GM19035 (cell line): ENCODE measurements around the gene FXYD7.
"Not testable (repeated sequence)": the region's sequence is repeated elsewhere in the genome, so short reads cannot be mapped to it uniquely, and the experiment has no call there.

Source experiments
- ATAC-seq: cut with Tn5 transposase; IDR thresholded peaks from one replicate; pipeline ENCODE4 v1.9.1; 2021; ENCODE audit not compliant: unreplicated experiment

Gene FXYD7

DNA sequence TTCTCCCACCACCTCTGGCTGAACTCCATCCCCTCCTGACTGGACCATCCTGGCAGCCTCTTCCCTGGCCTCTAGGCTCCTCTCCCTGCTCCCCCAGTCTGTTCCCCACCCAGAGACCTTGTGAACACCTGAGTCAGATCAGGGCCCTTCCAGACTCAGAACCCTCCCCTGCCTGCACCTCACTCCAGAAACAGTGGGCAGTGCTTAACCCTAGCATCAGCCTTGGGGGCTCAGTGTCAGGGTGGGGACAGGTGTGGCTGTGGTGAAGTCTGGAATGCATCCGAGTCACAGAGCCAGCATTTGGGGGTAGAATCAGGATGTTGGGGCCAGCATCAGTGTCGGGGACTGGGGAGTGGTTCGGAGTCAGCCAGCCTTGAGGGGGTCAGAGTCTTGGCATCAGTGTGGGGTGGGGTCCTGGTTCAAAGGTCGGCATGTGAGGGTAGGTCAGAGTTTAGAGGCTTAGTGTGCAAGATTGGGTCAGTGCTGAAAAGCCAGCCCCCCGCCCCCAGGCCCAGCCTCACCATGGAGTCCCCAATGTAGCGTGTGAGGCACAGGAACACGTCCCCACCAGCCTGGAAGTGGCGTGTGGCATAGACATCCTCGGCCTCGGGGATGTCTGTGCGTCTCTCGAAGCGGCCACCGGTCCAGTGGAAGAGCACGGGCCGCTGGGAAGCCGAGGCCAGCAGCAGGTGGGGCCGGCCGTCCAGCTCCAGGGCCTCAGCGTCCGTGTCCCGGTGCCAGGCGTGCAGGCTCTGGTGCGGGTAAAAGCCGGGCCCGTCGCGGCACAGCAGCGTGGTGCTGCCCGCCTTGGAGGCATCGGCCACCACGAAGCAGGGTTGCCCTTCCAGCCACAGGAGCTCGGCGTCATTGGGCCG, 17.1 kb upstream of the FXYD7 start:
- ATAC-seq: no peak

DNA sequence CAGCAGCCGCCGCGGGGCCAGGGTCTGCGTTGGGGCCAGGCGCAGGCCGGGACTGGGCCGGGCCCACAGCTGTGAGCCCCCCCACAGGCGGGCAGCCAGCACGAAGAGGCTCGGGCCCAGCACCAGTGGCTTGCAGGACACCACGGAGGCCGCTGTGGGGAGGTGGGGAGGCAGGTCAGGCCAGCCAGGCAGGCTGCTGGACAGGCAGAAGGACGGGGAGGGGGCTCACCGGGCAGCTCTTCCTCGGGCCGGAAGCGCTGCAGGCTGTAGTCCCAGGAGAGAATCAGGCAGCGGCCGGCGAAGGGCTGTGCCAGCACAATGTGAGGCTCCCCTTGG, 16.5 kb upstream of the FXYD7 start:
- no peak for ATAC-seq

DNA sequence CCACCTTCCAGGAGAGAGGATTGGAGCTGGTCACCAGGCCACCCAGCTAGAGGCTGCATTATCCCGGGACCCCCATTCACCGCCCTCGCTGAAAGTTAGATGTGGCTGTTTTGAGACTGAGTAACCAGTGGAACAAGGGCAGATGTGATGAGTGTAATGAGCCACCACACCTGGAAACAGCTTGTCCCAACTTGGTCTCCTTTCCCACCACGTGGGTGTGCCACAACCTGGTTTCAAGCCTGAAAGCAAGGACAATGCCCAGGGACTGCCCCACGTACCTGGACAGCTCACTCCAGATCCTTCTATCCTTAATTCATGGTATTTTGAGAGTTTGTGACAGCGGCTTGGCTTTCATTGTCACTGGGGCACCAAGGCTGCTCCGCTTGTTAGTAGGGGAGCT, 15.2 kb upstream of the FXYD7 start:
- no peak for ATAC-seq

DNA sequence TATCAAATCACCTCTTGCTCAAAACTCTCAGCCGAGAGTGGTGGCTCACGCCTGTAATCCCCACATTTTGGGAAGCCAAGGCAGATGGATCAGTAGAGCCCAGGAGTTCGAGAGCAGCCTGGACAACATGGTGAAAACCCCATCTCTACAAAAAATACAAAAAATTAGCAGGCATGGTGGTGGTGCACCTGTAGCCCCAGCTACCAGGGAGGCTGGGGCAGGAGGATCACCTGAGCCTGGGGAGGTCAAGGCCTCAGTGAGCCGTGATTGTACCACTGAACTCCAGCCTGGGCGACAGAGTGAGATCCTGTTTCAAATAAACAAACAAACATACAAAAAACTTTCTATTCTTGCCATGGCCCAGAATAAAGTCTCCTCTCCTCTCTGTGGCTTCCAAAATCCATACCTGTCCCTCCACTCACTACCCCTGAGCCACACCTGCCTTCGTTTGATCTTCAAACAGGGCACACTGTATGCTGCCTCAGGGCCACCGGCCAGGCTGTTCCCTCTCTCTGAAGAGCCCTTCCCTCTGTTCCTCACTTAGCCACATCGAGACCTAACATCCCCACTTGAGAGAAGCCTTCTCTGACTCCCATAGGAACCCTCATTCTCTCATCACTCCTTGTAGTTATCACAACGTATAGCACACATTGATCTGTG, 14.5 kb upstream of the FXYD7 start:
- ATAC-seq: no peak

DNA sequence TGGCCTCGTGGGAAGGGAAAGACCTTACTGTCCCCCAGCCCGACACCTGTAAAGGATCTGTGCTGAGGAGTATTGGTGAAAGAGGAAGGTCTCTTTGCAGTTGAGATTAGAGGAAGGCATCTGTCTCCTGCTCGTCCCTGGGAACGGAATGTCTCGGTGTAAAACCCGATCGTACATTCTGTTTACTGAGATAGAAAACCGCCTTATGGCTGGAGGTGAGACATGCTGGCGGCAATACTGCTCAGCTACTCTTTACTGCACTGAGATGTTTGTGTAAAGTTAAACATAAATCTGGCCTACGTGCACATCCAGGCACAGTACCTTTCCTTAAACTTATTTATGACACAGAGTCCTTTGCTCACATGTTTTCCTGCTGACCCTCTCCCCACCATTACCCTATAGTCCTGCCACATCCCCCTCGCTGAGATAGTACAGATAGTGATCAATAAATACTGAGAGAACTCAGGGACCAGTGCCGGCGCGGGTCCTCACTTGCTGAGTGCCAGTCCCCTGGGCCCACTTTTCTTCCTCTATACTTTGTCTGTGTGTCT, 13.3 kb upstream of the FXYD7 start:
- not testable (repeated sequence) for ATAC-seq

DNA sequence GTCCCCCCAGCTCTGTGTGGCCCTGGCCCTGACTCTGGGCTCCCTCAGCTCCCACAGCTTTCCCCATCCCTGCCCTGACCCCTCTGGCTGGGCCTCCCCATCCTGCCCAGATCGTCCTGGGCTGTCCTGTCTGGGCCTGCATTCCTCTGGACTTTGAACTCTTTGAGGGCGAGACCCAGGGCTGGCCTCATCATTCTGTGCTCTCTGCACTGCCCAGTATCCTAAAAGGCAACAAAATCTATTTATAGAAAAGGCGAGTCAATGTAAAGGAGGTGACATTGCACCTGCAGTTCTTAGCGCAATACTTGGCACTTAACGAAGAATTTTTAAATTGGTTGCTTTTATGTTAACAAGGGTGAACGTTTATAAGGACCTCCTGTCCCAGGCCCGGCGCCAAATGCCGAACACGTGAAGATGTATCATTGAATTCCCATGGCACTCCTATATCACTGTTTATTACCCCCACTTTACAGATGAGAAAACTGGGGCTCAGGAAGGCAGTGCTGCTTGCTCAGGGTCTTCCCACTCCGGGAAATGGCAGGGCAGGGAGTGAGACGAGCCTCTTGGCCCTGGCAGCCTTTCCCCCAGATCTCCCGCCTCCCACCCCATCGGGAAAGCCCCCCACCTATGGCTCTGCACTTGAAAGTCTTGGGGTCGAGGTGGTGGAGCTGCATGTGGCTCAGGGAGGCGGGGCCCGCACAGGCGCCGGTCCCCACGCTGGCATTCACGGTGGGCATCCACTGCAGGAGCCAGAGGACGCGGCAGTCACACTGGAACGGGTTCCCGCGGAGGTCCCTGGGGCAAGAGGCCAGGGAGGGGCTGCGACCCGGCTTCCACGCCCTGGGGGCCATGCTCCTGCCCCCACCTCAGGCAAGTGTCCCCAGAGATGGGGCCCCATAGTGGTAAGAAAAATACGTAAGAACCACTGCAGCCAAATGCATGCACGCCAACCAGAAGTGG, 12.0 kb upstream of the FXYD7 start:
- ATAC-seq: no peak

DNA sequence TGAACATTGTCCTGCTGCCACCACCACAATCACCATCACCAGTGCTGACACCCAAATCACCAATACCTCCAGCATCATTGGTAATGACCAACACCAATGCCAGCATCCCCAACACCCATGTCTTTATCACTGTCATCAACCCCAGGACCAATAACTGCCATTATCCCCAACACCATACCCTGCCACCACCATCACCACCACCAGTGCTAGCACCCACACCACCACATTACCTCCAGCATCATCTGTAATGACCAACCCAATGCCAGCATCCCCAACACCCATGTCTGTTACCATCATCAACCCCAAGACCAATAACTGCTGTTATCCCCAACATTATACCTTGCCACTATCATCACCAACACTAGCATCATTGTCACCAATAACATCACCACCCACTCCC, 10.8 kb upstream of the FXYD7 start:
- ATAC-seq: no peak

DNA sequence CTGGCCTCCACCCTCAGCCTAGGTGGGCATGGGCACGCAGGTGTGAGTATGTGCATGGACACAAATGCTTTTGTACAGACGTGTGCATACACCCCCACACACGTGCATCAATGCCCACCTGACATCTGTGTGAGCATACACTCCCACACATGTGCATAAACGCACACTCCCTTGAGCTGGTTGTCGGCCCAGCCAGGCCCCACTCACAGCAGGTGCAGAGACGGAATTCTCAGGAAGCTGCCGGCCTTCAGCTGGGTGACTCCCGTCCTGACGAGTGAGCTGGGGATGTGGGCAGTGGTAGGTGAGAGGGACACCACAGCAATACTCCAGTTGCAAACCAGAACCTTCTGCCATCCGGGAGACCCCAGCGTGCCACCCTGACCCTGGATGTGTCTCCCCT, 9.2 kb upstream of the FXYD7 start:
- no peak for ATAC-seq

DNA sequence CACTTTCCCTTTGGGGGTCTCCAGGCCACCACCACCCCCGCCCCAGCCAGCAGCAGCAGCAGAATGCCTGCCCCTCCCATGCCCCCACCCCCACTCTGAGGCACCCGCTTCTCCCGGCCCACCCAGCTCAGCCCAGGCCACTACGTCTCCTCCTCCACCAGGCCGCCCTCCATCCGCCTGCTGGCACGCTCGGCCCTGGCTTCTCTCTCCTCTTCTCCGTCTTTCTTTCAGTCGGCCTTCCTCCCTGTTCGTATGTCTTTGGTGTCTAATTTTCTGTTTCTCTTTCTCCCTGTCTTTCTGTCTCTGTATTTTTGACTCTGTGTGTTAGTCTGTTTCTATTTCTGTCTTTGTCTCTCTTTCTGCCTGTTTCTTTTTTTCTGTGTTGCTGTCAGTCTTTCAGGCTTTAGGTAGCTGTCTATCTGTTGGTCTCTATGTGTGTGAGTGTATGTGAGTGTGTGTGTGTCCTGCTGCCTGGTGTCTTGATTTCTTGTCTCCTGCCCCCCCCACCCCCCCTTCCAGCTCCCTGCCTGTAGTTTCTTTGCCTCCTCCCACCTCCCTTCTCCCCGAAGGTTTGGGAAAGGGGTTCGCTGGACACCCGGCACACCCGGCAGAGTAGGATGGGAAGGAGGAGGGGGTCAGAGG, 8.3 kb upstream of the FXYD7 start, which contains the start of gene LGI4:
Gene LGI4 (minus strand): TSS at position 459 of the 642 bp plus-strand sequence. CDS start 379 bp downstream, at position 80.
- no peak for ATAC-seq

DNA sequence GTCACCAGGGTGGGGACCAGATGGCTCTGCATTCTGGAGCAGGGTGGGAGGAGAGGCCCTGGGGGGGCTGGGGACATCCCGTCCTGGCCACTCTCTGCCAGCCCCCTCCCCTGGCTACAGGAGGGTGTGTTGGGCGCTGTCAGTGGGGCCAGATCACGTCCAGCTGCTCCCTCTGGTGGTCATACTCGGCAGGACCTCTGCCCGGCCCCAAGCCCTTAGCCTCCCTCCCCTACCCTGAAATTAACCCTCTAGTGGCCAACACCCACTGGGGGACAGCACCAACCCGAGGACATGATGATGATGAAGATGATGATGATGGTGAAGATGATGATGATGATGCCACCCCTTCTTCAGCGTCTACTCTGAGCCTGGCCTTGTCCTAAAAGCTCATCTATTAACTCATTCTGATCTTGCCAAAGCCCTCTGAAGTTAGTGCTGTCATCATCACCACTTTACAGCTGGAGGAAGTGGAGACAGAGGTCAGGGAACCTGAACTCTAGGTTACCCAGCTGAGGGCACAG, 7.6 kb upstream of the FXYD7 start:
- ATAC-seq: no peak

DNA sequence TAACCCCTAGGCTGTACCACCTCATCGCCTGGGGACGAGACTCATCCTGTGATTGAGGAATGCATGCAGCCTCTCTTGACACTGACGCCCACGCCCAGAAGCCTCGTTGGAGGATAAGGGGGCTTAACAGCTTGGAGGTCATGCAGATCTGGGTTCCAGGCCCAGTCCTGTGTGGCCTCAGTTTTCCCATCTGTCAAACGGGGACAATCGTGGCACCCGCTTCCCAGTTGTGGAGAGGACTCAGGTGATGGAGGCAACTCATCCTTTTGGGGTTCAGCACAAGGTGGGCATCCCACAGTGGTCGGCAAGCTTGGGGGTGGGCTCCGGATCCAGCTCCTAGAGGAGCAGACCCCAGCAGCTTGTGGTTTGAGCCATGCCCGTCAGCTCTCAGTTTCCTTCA, 6.8 kb upstream of the FXYD7 start:
- ATAC-seq: no peak

DNA sequence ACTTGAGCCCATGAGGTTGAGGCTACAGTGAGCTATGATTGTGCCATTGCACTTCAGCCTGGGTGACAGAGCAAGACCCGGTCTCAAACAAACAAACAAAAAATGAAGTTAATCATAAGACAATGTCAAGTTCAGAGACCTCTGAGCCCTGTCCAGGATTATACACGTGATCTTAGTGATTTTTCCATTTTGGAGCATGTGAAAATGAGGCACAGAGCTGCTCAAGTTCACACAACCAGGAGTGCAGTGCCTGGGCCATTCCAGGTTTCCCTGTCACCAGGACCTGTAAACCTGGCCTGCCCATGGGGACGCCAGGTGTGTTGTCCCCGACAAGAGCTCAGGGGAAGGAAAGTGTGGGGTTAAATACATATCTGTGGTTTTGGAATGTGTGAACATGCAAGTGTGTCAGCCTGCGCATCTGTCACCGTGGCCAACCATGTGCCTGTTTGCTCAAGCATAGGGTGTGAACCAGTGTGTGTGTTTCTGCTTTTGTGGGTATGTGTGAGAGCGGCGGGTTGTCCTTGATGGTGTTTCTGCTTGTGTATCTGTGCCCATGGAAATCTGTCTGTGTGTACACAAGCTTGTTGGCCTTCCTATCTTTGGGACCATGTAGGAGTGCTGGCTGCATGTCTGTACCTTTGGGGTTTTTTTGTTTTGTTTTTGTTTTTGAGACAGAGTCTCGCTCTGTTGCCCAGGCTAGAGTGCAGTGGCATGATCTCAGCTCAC, 5.9 kb upstream of the FXYD7 start:
- ATAC-seq: no peak

DNA sequence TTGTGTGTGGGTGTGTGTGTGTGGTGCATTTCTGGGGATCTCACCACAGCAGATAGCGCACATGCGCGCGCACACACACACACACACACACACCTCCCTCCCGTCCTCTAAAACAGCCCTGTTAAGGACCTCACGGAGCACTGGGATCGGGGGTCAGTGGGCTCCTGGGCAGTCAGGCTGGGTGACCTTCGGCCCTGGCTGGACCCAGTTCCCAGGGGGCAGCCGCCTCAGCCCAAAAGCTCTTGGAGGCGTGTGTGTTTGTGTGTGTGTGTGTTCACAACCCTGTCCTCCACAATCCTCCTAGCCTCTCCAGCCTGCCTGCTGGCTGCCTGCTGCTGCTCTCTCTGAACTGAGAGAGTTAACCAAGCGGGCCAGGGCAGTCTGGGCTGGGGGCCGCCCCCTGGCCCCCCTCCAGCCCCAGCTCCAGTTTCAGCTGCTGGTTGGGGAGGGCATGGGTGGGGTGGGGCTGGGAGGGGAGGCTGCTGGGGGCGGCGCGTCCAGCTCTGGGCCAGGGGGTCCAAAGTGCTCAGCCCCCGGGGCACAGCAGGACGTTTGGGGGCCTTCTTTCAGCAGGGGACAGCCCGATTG, 4.7 kb upstream of the FXYD7 start, which contains the start of gene FXYD1:
Gene FXYD1 (plus strand): TSS at position 520 of the 588 bp plus-strand sequence. CDS start 1,256 bp downstream, outside the sequence.
- no peak for ATAC-seq

DNA sequence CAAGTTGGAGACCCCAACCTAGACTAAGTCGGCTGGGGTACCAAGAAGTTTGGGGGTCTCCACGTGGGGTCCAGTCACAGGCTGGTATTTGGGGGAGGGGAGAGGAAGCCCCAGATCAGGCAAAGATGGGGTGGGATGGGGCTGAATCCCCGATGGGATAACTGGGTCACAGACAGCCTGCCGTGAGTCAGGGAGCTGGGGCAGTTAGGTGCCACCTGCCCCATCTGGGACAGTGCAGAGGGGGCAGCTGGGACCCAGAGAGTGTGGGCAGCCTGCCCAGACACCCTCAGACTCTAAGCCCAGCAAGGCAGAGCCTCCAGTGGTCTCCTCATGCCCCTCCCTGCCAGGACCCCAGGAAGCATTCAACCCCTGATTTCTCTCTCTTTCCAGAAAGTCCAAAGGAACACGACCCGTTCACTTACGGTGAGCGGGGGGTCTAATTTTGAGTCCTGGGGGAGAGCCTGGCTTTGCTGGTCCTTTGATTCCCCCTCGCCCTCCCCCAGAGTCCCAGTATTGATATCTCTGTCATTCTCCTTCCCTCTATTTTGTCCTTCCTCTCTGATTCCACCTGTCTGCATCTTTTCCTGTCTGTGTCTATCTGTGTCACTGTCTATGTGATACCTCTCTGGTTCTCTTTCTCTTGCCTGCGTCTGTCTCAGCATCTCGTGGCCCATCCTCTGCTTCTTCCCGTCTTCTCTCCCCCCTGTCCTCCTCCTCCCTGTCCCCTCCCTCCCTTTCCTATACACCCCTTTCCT, 2.7 kb upstream of the FXYD7 start:
- no peak for ATAC-seq

DNA sequence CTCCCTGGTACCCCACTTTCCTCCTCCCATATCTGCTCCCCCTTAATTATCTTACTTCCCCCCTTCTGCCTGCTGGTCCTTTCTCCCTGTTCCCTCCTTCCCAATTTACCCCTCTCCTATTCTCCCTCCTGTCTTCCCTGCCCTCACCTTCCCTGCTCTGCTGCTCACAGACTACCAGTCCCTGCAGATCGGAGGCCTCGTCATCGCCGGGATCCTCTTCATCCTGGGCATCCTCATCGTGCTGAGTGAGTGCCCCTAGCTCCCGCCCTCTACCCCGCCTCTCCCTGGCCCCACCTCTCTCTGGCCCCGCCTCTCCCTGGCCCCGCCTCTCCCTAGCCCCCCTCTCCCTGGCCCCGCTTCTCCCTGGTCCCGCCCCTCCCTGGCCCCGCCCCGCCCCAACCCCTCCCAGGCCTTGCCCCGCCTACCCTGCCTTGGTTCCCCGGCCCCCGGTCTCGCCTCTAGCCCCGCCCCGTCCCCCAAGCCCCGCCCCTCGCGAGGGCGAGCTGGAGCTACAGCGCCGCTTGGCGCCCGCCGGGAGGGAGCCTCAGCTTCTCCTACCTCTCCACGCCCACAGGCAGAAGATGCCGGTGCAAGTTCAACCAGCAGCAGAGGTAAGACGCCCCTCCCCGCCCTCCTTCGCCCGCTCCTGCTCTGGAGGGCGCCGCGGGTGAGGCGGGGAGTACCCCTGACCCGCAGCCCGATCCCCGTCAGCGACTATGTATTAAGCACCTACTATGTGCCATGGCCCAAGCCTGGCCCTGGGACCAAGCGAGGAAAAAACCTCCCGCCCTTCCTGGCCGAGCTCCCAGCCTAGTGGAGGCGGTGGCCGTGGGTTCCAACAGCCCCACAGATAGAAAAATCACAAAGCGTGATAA, 1.9 kb upstream of the FXYD7 start:
- ATAC-seq: no peak

DNA sequence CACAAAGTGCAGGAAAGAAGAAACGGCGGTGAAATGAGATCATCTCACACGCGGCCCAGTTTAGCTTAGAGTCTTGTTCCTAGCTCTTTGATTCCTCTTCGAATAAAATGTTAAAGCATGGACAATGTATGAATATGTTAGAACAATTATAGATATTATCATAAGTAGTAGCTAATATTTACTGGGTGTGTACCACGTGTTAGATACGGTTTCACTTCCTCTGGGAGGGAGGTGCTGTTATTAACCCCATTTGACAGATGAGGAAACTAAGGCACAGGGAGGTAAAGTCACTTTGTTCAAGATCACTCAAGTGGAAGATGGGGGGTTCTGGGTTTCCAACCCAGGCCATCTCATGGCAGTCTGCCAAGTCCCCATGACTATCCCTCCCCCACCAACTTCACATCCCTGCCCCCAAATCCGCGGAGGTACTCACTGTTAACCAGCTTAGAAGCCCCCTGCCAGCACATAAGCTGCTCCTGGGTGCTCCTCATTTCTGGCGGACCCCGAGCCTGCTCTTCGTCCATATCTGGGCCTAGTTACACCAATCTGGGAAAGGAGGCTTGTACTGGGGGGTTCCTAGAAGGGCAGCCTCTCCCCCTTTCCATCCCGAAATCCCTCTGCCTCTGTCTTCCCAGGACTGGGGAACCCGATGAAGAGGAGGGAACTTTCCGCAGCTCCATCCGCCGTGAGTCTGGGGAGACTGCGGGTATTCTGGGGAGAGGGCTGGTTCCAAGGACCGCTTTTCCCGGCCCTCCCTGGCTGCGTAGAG, 1.0 kb upstream of the FXYD7 start:
- no peak for ATAC-seq
